HL-60 (cell line): ENCODE results near the gene AURKB.

ENCODE experiments used
- POLR2AphosphoS5 ChIP-seq: IDR thresholded peaks from 2 replicates; pipeline ENCODE4 v1.6.1; 2012; ENCODE audit warnings: low read depth
- REST ChIP-seq: IDR thresholded peaks from 2 replicates; pipeline ENCODE4 v1.6.1; 2012; ENCODE audit warnings: low read depth; ENCODE audit not compliant: insufficient replicate concordance
- TF ChIP-seq, protein P1 (sequence below): IDR thresholded peaks from one replicate; pipeline ENCODE4 v1.5.1; 2011; ENCODE audit warnings: low read length, control low read depth, inconsistent platforms; ENCODE audit not compliant: insufficient read depth

- TF ChIP-seq, protein P1, sequence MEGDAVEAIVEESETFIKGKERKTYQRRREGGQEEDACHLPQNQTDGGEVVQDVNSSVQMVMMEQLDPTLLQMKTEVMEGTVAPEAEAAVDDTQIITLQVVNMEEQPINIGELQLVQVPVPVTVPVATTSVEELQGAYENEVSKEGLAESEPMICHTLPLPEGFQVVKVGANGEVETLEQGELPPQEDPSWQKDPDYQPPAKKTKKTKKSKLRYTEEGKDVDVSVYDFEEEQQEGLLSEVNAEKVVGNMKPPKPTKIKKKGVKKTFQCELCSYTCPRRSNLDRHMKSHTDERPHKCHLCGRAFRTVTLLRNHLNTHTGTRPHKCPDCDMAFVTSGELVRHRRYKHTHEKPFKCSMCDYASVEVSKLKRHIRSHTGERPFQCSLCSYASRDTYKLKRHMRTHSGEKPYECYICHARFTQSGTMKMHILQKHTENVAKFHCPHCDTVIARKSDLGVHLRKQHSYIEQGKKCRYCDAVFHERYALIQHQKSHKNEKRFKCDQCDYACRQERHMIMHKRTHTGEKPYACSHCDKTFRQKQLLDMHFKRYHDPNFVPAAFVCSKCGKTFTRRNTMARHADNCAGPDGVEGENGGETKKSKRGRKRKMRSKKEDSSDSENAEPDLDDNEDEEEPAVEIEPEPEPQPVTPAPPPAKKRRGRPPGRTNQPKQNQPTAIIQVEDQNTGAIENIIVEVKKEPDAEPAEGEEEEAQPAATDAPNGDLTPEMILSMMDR, result no peak
- TF ChIP-seq POLR2AphosphoS5 (no peak), REST (no peak)
Observed at GRCh38 chr17:8160224-8160577, 50.2 kb downstream of the AURKB start.
